HepG2 (cell line): ENCODE data around the gene AJUBA. TPM values are rescaled to one million over a fixed set of nuclear protein-coding genes. Genes with fewer than 3 reads are reported as not detected.

ENCODE experiments used
- MIXL1 ChIP-seq: IDR thresholded peaks from 2 replicates; pipeline ENCODE4 v1.6.1; 2016
- MTA1 ChIP-seq: sonication (generic); formaldehyde crosslinking; IDR thresholded peaks from 2 replicates; pipeline ENCODE4 v1.4.0; 2020; ENCODE audit warnings: missing genetic modification reagents, mild to moderate bottlenecking, borderline replicate concordance
- NR0B2 ChIP-seq: sonication (generic); formaldehyde crosslinking; IDR thresholded peaks from 2 replicates; pipeline ENCODE4 v1.4.0; 2020; ENCODE audit warnings: mild to moderate bottlenecking, missing genetic modification reagents
- NR2C2 ChIP-seq: sonication (generic); formaldehyde crosslinking; IDR thresholded peaks from 2 replicates; pipeline ENCODE4 v1.4.0; 2020; ENCODE audit warnings: missing genetic modification reagents, mild to moderate bottlenecking, moderate library complexity, borderline replicate concordance
- REPIN1 ChIP-seq: sonication (generic); formaldehyde crosslinking; IDR thresholded peaks from 2 replicates; pipeline ENCODE4 v1.8.0; 2022; ENCODE audit warnings: missing genetic modification reagents, low read depth, mild to moderate bottlenecking, borderline replicate concordance
- YY1 ChIP-seq: IDR thresholded peaks from 2 replicates; pipeline ENCODE4 v1.6.1; 2011; ENCODE audit warnings: low read length, low read depth, moderate library complexity, mild to moderate bottlenecking; ENCODE audit not compliant: insufficient read depth, insufficient replicate concordance
- ZBTB3 ChIP-seq: sonication (generic); formaldehyde crosslinking; IDR thresholded peaks from 2 replicates; pipeline ENCODE4 v1.4.0; 2020; ENCODE audit warnings: low read depth, mild to moderate bottlenecking, moderate library complexity, missing genetic modification reagents, borderline replicate concordance
- ZBTB49 ChIP-seq: sonication (generic); formaldehyde crosslinking; IDR thresholded peaks from 2 replicates; pipeline ENCODE4 v1.4.0; 2020; ENCODE audit warnings: missing genetic modification reagents, borderline replicate concordance
- ZBTB7B ChIP-seq: sonication (generic); formaldehyde crosslinking; IDR thresholded peaks from 2 replicates; pipeline ENCODE4 v1.4.0; 2020; ENCODE audit warnings: missing genetic modification reagents
- ZIK1 ChIP-seq: sonication (generic); formaldehyde crosslinking; IDR thresholded peaks from 2 replicates; pipeline ENCODE4 v1.5.0; 2020; ENCODE audit warnings: mild to moderate bottlenecking, low read depth, missing genetic modification reagents, borderline replicate concordance
- ZNF224 ChIP-seq: sonication (generic); formaldehyde crosslinking; IDR thresholded peaks from 2 replicates; pipeline ENCODE4 v1.5.0; 2020; ENCODE audit warnings: mild to moderate bottlenecking, missing genetic modification reagents
- ZNF629 ChIP-seq: sonication (generic); formaldehyde crosslinking; conservative IDR thresholded peaks from 2 replicates; pipeline ENCODE4 v1.5.0; 2020; ENCODE audit warnings: missing genetic modification reagents
- ZNF678 ChIP-seq: sonication (generic); formaldehyde crosslinking; IDR thresholded peaks from 2 replicates; pipeline ENCODE4 v1.4.0; 2020; ENCODE audit warnings: mild to moderate bottlenecking, missing genetic modification reagents
- ZNF720 ChIP-seq: sonication (generic); formaldehyde crosslinking; IDR thresholded peaks from 2 replicates; pipeline ENCODE4 v1.4.0; 2020; ENCODE audit warnings: missing genetic modification reagents
- ZNF782 ChIP-seq: sonication (generic); formaldehyde crosslinking; IDR thresholded peaks from 2 replicates; pipeline ENCODE4 v1.4.0; 2020; ENCODE audit warnings: missing genetic modification reagents, mild to moderate bottlenecking, borderline replicate concordance
- ZNF83 ChIP-seq: sonication (generic); formaldehyde crosslinking; IDR thresholded peaks from 2 replicates; pipeline ENCODE4 v1.4.0; 2020; ENCODE audit warnings: missing genetic modification reagents, mild to moderate bottlenecking, borderline replicate concordance
- ZSCAN21 ChIP-seq: sonication (generic); formaldehyde crosslinking; IDR thresholded peaks from 2 replicates; pipeline ENCODE4 v1.8.0; 2022; ENCODE audit warnings: mild to moderate bottlenecking, missing genetic modification reagents, moderate library complexity, borderline replicate concordance
- polyA plus RNA-seq, 8 experiments: library from polyadenylated mRNA; depleted of rRNA in 3 of 8; stranded (reverse) in 7 of 8; unstranded in 1 of 8; fragments of >200 nt; fragmentation: Illumina TruSeq in 4 of 8; extraction: Trizol in 4 of 8; gene quantifications; 2 replicates each; pipeline versions ENCODE4 v1.2.1 to v1.2.3, GENCODE V29; 2011 to 2016; ENCODE audit warnings: low read depth in 4 of 8, missing spikeins in 1 of 8, mixed read lengths in 1 of 8; ENCODE audit not compliant: insufficient read depth in 1 of 8
- total RNA-seq, 5 experiments: library from RNA; depleted of rRNA; stranded (reverse); fragments of >200 nt; fragmentation: Illumina TruSeq; extraction: Trizol; gene quantifications; 2 replicates each; pipeline ENCODE4 v1.2.3, GENCODE V29; 2016; ENCODE audit warnings: low read depth in 1 of 5
- TF ChIP-seq, protein P1 (sequence below): sonication (generic); formaldehyde crosslinking; IDR thresholded peaks from 2 replicates; pipeline ENCODE4 v1.5.1; 2020; ENCODE audit warnings: mild to moderate bottlenecking, missing genetic modification reagents
- TF ChIP-seq, protein P2 (sequence below): sonication (generic); formaldehyde crosslinking; conservative IDR thresholded peaks from 2 replicates; pipeline ENCODE4 v1.4.0; 2020; ENCODE audit warnings: missing genetic modification reagents

AJUBA gene
- total and polyA plus RNA-seq, 2 of the 13 experiments (the other 11 are each of a cell fraction or from before 2014, with no cell fraction given): 157 to 241 TPM

DNA sequence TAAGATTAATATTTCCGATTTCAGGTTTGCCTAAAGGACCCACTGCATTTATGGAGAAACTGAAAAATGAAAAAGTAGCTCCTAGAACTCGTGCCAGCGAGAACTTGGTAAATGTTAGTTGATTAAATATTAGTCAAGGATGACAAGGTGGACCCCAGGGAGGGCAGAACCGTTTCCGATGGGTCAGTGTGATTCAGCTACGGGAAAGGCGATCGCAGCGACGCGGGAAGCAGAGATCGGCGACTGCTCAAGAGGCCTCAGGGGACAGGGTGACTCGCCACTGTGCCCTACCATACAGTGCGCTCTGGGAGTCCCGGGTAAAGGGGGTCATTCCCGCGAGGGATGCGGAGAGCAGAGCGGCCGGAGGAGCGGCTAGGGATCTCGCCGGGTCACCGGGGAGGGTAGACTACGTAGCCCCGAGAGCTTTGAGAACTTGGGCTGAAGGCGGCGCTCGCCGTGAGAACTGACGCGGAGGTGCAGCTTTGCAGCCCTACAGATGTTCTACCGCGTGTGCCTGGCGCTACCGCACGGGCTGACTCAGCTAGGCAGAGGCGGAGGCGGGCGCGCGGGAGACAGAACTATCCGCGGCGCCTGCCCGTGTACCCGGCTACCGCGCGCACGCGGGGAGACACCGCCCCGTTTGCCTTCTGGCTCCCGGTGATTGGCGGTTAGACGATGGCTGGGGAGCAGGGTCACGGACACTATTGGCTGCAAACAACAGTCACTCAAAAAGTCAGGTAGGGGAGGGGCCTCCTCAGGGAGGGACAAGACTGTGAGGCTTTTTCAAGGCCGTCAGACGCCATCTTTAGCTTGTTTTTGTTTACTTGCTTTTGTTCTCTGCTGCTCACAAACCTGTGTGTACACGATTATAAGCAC, 24.4 kb upstream of the AJUBA start (continued):
- TF ChIP-seq NR2C2 (CRISPR knock-in tag): peak; percentile 78
- peak; percentile 99 for TF ChIP-seq ZNF782 (CRISPR knock-in tag)
- TF ChIP-seq, protein P1, sequence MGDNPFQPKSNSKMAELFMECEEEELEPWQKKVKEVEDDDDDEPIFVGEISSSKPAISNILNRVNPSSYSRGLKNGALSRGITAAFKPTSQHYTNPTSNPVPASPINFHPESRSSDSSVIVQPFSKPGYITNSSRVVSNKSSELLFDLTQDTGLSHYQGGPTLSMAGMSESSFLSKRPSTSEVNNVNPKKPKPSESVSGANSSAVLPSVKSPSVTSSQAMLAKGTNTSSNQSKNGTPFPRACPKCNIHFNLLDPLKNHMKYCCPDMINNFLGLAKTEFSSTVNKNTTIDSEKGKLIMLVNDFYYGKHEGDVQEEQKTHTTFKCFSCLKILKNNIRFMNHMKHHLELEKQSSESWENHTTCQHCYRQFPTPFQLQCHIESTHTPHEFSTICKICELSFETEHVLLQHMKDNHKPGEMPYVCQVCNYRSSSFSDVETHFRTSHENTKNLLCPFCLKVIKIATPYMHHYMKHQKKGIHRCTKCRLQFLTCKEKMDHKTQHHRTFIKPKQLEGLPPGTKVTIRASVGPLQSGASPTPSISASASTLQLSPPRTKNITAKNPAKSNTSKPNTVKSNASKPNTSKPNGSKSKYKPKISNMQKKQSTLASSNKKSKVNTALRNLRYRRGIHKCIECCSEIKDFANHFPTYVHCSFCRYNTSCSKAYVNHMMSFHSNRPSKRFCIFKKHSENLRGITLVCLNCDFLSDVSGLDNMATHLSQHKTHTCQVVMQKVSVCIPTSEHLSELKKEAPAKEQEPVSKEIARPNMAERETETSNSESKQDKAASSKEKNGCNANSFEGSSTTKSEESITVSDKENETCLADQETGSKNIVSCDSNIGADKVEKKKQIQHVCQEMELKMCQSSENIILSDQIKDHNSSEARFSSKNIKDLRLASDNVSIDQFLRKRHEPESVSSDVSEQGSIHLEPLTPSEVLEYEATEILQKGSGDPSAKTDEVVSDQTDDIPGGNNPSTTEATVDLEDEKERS: peak; percentile 96; the same call in 1 of the 2 replicates
- TF ChIP-seq ZBTB49 (CRISPR knock-in tag): peak; percentile 95
- TF ChIP-seq, protein P2, sequence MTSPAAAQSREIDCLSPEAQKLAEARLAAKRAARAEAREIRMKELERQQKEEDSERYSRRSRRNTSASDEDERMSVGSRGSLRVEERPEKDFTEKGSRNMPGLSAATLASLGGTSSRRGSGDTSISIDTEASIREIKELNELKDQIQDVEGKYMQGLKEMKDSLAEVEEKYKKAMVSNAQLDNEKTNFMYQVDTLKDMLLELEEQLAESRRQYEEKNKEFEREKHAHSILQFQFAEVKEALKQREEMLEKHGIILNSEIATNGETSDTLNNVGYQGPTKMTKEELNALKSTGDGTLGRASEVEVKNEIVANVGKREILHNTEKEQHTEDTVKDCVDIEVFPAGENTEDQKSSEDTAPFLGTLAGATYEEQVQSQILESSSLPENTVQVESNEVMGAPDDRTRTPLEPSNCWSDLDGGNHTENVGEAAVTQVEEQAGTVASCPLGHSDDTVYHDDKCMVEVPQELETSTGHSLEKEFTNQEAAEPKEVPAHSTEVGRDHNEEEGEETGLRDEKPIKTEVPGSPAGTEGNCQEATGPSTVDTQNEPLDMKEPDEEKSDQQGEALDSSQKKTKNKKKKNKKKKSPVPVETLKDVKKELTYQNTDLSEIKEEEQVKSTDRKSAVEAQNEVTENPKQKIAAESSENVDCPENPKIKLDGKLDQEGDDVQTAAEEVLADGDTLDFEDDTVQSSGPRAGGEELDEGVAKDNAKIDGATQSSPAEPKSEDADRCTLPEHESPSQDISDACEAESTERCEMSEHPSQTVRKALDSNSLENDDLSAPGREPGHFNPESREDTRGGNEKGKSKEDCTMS (CRISPR knock-in tag): no peak; the same call in none of the 2 replicates
- TF ChIP-seq ZNF720: peak; percentile 86; the same call in 1 of the 2 replicates
- peak; percentile 92; the same call in 1 of the 2 replicates for TF ChIP-seq MIXL1
- TF ChIP-seq ZNF678 (CRISPR knock-in tag): peak; percentile 100; the same call in 1 of the 2 replicates
- peak; percentile 99 for TF ChIP-seq ZNF224
- peak; percentile 100 for TF ChIP-seq MTA1 (CRISPR knock-in tag)
- TF ChIP-seq ZBTB7B (CRISPR knock-in tag): peak; percentile 96
- peak; percentile 96 for TF ChIP-seq ZSCAN21 (CRISPR knock-in tag)
- TF ChIP-seq ZNF629 (CRISPR knock-in tag): peak; percentile 67; the same call in 1 of the 2 replicates
- TF ChIP-seq NR0B2 (CRISPR knock-in tag): peak; percentile 99
- peak; percentile 99 for TF ChIP-seq REPIN1 (CRISPR knock-in tag)
- TF ChIP-seq ZIK1 (CRISPR knock-in tag): peak; percentile 97
- TF ChIP-seq ZNF83 (CRISPR knock-in tag): peak; percentile 83; the same call in 1 of the 2 replicates
- peak; percentile 85; the same call in 1 of the 2 replicates for TF ChIP-seq ZBTB3 (CRISPR knock-in tag)
- peak; percentile 94 for TF ChIP-seq YY1
